GM23338 (cell line): Measurements from ENCODE around the gene GNA15.

Experiments
- POLR2AphosphoS5 ChIP-seq: IDR thresholded peaks from 2 replicates; pipeline ENCODE4 v1.6.1; 2016; ENCODE audit warnings: antibody characterized with exemption, low read depth
- TF ChIP-seq, protein P1 (sequence below), 2 experiments: fragments of 200-600 bp in 1 of 2; sonication (generic) in 1 of 2; conservative IDR thresholded peaks; 2 replicates each; pipeline versions ENCODE4 v1.5.1 to v1.6.1; 2016 to 2017; ENCODE audit warnings: antibody characterized with exemption in 2 of 2, low read depth in 2 of 2, mild to moderate bottlenecking in 2 of 2, moderate library complexity in 1 of 2

DNA sequence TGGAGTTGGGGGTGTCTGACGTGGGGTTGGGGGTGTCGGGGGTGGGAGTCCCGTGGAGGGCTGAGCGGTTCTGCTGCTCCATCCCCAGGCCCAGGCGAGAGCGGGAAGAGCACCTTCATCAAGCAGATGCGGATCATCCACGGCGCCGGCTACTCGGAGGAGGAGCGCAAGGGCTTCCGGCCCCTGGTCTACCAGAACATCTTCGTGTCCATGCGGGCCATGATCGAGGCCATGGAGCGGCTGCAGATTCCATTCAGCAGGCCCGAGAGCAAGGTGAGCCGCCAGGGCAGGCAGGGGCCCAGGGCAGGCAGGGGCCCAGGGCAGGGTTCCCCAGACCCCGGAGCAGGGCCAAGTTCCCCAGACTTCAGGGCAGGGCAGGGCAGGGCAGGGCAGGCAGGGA is 12.7 kb downstream of the GNA15 start:
- TF ChIP-seq POLR2AphosphoS5 = no peak
- TF ChIP-seq, protein P1, sequence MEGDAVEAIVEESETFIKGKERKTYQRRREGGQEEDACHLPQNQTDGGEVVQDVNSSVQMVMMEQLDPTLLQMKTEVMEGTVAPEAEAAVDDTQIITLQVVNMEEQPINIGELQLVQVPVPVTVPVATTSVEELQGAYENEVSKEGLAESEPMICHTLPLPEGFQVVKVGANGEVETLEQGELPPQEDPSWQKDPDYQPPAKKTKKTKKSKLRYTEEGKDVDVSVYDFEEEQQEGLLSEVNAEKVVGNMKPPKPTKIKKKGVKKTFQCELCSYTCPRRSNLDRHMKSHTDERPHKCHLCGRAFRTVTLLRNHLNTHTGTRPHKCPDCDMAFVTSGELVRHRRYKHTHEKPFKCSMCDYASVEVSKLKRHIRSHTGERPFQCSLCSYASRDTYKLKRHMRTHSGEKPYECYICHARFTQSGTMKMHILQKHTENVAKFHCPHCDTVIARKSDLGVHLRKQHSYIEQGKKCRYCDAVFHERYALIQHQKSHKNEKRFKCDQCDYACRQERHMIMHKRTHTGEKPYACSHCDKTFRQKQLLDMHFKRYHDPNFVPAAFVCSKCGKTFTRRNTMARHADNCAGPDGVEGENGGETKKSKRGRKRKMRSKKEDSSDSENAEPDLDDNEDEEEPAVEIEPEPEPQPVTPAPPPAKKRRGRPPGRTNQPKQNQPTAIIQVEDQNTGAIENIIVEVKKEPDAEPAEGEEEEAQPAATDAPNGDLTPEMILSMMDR (conservative IDR thresholded peaks at IDR 0.05; ENCODE audit: low read depth in 2 of 2) = no peak
